Measurements from ENCODE around the gene PCTP. TPM values are rescaled to one million over a fixed set of nuclear protein-coding genes. Genes with fewer than 3 reads are reported as not detected.

PCTP gene
- total and polyA plus RNA-seq, 2 of the 4 experiments (the other 2 are of a cell fraction): 11.6 to 12.9 TPM

DNA sequence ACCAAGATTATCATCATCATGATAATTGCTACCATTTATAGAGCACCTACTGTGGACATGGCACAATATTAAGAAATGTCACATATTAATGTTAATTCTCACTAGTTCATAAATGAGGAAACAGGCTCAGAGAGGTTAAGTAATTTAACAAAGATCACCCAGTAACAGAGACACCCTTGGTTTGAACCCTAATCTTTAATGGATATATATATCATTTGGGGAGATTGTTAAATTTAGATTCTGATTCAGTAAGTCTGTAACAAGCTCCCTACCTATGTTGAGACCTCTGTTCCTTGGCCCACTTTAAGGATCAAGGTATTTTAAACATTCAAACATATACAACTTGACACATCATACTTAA is 27.4 kb upstream of the PCTP start:
- H3K14ac ChIP-seq (replicated peaks; ENCODE audit: low read depth, low read length): no peak overlapping the region
- H2BK120ac ChIP-seq (ENCODE audit: low read depth, low read length): no peak overlapping the region
- no peak overlapping the region for H3K27ac ChIP-seq (ENCODE audit: insufficient read depth, low read length)
- ChIA-PET POLR2A (ENCODE audit: unreplicated experiment) (no interaction called here), CTCF (interaction anchor here (0.8 to 2.1 kb wide), 2 partner anchors 47 to 197 kb away, joined by 3 to 9 read pairs; no protein-coding TSS in a partner anchor)
- no peak for DNase-seq
- no peaks in the 10 kb centered on the region for H3K9me3 ChIP-seq (ENCODE audit: control insufficient read depth, insufficient read depth, low read length)
- no peak overlapping the region for H4K8ac ChIP-seq (ENCODE audit: low read depth in 2 of 2, low read length in 2 of 2)
- no peak for ATAC-seq (ENCODE audit: low read depth)
- H2AK9ac ChIP-seq (replicated peaks; ENCODE audit: low read depth, low read length, poor library complexity): no peak overlapping the region
- no peak overlapping the region for H2BK20ac ChIP-seq (ENCODE audit: low read depth, low read length)
- no peak overlapping the region for H2BK15ac ChIP-seq (ENCODE audit: low read depth, low read length)
- H3K56ac ChIP-seq (ENCODE audit: extremely low read depth, insufficient read depth, low read length): no peak overlapping the region
- H3K4me2 ChIP-seq (ENCODE audit: low read depth, low read length): no peak overlapping the region
- no TSS peak for BruUV-seq (replicated peaks)
- H4K20me1 ChIP-seq (ENCODE audit: insufficient read depth, low read length): no peaks in the 10 kb centered on the region
- intact Hi-C loops (cut with micrococcal nuclease) (no loop called here), in situ Hi-C loops (cut with MboI; ENCODE audit: low sequenced_read_pairs) (loop anchor here (5.0 kb wide), 1 partner anchor 196 kb away; no protein-coding TSS in a partner anchor), dilution Hi-C loops (cut with HindIII; ENCODE audit: low sequenced_read_pairs, unreplicated experiment) (no loop called here)
- no peak overlapping the region for H4K5ac ChIP-seq (ENCODE audit: low read depth, low read length)
- H3K4me1 ChIP-seq (ENCODE audit: control insufficient read depth, insufficient read depth, low read length): peaks cover 6% of the 10 kb centered on the region
- H3K36me3 ChIP-seq (ENCODE audit: control insufficient read depth, insufficient read depth, low read length): no peaks in the 10 kb centered on the region
- TF ChIP-seq, protein P1, sequence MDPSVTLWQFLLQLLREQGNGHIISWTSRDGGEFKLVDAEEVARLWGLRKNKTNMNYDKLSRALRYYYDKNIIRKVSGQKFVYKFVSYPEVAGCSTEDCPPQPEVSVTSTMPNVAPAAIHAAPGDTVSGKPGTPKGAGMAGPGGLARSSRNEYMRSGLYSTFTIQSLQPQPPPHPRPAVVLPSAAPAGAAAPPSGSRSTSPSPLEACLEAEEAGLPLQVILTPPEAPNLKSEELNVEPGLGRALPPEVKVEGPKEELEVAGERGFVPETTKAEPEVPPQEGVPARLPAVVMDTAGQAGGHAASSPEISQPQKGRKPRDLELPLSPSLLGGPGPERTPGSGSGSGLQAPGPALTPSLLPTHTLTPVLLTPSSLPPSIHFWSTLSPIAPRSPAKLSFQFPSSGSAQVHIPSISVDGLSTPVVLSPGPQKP (IDR thresholded peaks at IDR 0.05; ENCODE audit: borderline replicate concordance, low read depth, low read length): no peak
- no peak for TF ChIP-seq RCOR1 (IDR thresholded peaks at IDR 0.05; ENCODE audit: insufficient replicate concordance, low read length)
- TF ChIP-seq, protein P2, sequence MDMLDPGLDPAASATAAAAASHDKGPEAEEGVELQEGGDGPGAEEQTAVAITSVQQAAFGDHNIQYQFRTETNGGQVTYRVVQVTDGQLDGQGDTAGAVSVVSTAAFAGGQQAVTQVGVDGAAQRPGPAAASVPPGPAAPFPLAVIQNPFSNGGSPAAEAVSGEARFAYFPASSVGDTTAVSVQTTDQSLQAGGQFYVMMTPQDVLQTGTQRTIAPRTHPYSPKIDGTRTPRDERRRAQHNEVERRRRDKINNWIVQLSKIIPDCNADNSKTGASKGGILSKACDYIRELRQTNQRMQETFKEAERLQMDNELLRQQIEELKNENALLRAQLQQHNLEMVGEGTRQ (IDR thresholded peaks at IDR 0.05; ENCODE audit: low read depth, low read length): no peak
- TF ChIP-seq RAD21 (IDR thresholded peaks at IDR 0.05; ENCODE audit: low read length): no peak
- no peak for TF ChIP-seq NFE2L2 (IDR thresholded peaks at IDR 0.05; ENCODE audit: low read depth, low read length)
- no peak for TF ChIP-seq POLR2A (IDR thresholded peaks at IDR 0.05; ENCODE audit: low read depth, low read length)
- TF ChIP-seq, protein P3, sequence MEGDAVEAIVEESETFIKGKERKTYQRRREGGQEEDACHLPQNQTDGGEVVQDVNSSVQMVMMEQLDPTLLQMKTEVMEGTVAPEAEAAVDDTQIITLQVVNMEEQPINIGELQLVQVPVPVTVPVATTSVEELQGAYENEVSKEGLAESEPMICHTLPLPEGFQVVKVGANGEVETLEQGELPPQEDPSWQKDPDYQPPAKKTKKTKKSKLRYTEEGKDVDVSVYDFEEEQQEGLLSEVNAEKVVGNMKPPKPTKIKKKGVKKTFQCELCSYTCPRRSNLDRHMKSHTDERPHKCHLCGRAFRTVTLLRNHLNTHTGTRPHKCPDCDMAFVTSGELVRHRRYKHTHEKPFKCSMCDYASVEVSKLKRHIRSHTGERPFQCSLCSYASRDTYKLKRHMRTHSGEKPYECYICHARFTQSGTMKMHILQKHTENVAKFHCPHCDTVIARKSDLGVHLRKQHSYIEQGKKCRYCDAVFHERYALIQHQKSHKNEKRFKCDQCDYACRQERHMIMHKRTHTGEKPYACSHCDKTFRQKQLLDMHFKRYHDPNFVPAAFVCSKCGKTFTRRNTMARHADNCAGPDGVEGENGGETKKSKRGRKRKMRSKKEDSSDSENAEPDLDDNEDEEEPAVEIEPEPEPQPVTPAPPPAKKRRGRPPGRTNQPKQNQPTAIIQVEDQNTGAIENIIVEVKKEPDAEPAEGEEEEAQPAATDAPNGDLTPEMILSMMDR (conservative IDR thresholded peaks at IDR 0.05; ENCODE audit: low read depth, low read length): no peak
- TF ChIP-seq MAFK (IDR thresholded peaks at IDR 0.05; ENCODE audit: low read depth, low read length): no peak
- no peak for TF ChIP-seq CHD1 (IDR thresholded peaks at IDR 0.05; ENCODE audit: low read depth, low read length)
- H2AFZ ChIP-seq (replicated peaks; ENCODE audit: low read length, poor library complexity): no peak overlapping the region
- H3K79me1 ChIP-seq (ENCODE audit: low read depth in 1 of 2, low read length in 2 of 2): no peaks in the 10 kb centered on the region
- peaks cover 4% of the 10 kb centered on the region; the same call in 1 of the 2 replicates for H3K27me3 ChIP-seq (ENCODE audit: control insufficient read depth, insufficient read depth, low read length)
- no peak overlapping the region for H3K18ac ChIP-seq (ENCODE audit: low read depth, low read length)
- H3K9me1 ChIP-seq (ENCODE audit: insufficient read depth, low read length): peaks cover 4% of the 10 kb centered on the region; the same call in 1 of the 2 replicates
- H3K4me3 ChIP-seq (ENCODE audit: insufficient read depth, low read depth, low read length): no peak overlapping the region
- no peak overlapping the region for H3K9ac ChIP-seq (ENCODE audit: low read depth, low read length)
- H3K4ac ChIP-seq (ENCODE audit: low read depth, low read length): no peak overlapping the region
- no peak overlapping the region for H3K23ac ChIP-seq (ENCODE audit: low read depth, low read length)
- H2BK5ac ChIP-seq (ENCODE audit: low read depth, low read length, poor library complexity, severe bottlenecking): no peak overlapping the region
- no peak overlapping the region for H4K91ac ChIP-seq (ENCODE audit: insufficient read depth, low read depth, low read length)
- no peak overlapping the region for H2AK5ac ChIP-seq (ENCODE audit: low read depth, low read length)

All from IMR-90 (cell line).